ENCODE results near the gene PRRC2B.

The PRRC2B gene

DNA sequence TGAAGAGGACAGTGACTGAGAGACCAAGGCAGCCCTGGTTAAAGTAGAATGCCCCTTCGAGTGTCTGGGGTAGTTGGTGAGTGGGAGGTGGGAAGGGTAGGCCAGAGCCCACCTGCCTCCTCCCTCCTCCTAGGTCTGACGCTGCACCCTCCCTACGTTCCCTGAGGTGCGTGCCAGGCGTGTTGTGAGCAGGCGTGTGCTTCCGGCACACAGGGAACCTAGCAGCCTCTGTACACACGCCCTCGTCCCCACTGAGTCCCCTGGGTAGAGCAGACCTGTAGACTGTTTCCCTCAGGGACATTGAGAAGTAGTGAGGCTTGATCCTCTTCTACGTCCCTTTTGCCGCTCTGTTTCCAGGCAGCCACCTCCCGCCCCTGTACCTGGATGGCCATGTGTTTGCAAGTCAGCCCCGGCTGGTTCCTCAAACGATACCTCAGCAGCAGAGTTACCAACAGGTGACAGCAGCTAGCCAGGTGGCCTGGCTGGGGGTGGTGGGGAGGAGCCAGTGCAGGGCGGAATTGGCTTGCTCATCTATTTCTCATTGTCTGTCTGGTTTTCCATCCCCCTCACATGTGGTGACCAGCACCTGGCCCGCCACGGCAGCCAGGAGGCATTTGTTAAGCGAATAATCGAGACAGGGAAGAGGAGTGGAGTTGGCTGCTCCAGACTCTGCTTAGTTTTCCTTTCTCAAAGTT, 92.0 kb downstream of the PRRC2B start:
- H2AFZ ChIP-seq (ENCODE audit: low read depth, low read length): no peak overlapping the region
- no peaks in the 10 kb centered on the region for H3K9me3 ChIP-seq (ENCODE audit: insufficient read depth, low read length)
- peaks cover 78% of the 10 kb centered on the region for H3K36me3 ChIP-seq (replicated peaks; ENCODE audit: low read depth, low read length)
- H3K4me2 ChIP-seq (ENCODE audit: low read length): no peak overlapping the region
- H3K4me3 ChIP-seq (ENCODE audit: low read length): no peak overlapping the region
- H3K79me2 ChIP-seq (ENCODE audit: low read length): no peaks in the 10 kb centered on the region; the same call in 1 of the 2 replicates
- H3K27me3 ChIP-seq (ENCODE audit: low read depth, low read length): no peaks in the 10 kb centered on the region
- H3K4me1 ChIP-seq (ENCODE audit: low read length): no peaks in the 10 kb centered on the region
- TF ChIP-seq, protein P1, sequence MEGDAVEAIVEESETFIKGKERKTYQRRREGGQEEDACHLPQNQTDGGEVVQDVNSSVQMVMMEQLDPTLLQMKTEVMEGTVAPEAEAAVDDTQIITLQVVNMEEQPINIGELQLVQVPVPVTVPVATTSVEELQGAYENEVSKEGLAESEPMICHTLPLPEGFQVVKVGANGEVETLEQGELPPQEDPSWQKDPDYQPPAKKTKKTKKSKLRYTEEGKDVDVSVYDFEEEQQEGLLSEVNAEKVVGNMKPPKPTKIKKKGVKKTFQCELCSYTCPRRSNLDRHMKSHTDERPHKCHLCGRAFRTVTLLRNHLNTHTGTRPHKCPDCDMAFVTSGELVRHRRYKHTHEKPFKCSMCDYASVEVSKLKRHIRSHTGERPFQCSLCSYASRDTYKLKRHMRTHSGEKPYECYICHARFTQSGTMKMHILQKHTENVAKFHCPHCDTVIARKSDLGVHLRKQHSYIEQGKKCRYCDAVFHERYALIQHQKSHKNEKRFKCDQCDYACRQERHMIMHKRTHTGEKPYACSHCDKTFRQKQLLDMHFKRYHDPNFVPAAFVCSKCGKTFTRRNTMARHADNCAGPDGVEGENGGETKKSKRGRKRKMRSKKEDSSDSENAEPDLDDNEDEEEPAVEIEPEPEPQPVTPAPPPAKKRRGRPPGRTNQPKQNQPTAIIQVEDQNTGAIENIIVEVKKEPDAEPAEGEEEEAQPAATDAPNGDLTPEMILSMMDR (IDR thresholded peaks at IDR 0.05; ENCODE audit: low read depth, low read length): no peak
- no peak for TF ChIP-seq EZH2phosphoT487 (IDR thresholded peaks at IDR 0.05; ENCODE audit: low read depth)
- H4K20me1 ChIP-seq (ENCODE audit: insufficient read depth, low read length): no peaks in the 10 kb centered on the region
- H3K27ac ChIP-seq (ENCODE audit: low read length): no peak overlapping the region
- H3K9ac ChIP-seq (ENCODE audit: low read length): no peak overlapping the region

DNA sequence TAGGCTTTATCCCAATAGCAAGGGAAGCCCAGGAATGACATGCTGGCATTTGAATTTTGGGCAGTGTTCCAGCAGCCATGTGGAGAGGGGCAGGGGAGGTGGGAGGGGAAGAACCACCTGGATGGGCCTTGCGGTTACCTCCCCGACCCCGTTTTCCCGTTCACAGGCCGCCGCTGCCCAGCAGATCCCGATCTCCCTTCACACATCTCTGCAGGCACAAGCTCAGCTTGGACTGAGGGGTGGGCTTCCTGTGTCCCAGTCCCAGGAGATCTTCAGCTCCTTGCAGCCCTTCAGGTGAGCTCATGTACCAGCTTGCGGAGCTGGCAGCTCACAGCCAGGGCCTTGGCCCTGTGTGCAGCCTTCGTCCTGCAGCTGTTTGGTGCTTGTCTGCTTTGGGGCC, 93.1 kb downstream of the PRRC2B start:
- TF ChIP-seq EZH2phosphoT487 (IDR thresholded peaks at IDR 0.05; ENCODE audit: low read depth): no peak
- TF ChIP-seq, protein P1 (IDR thresholded peaks at IDR 0.05; ENCODE audit: low read depth, low read length): no peak
- Histone ChIP-seq H3K9me3 (ENCODE audit: insufficient read depth, low read length) (no peaks in the 10 kb centered on the region), H3K79me2 (ENCODE audit: low read length) (no peaks in the 10 kb centered on the region; the same call in 1 of the 2 replicates), H2AFZ (ENCODE audit: low read depth, low read length) (no peak overlapping the region), H3K4me2 (ENCODE audit: low read length) (no peak overlapping the region), H3K4me3 (ENCODE audit: low read length) (no peak overlapping the region), H4K20me1 (ENCODE audit: insufficient read depth, low read length) (no peaks in the 10 kb centered on the region), H3K9ac (ENCODE audit: low read length) (no peak overlapping the region), H3K27ac (ENCODE audit: low read length) (no peak overlapping the region), H3K27me3 (ENCODE audit: low read depth, low read length) (no peaks in the 10 kb centered on the region), H3K4me1 (ENCODE audit: low read length) (no peaks in the 10 kb centered on the region), H3K36me3 (replicated peaks; ENCODE audit: low read depth, low read length) (peaks cover 88% of the 10 kb centered on the region)

DNA sequence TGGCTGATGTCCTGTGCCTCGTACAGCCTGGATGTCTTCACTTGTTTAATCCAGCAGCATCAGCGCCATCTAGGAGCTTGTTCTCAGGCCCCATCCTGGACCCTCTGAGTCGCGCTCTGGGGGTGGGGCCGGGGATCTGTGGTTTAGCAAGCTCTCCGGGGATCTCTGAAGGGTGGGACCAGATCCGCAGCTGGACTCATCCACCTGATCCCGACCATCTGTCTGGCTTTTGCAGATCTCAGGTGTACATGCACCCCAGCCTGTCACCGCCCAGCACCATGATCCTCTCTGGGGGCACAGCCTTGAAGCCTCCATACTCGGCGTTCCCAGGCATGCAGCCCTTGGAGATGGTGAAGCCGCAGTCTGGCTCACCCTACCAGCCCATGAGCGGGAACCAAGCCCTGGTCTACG, 93.7 kb downstream of the PRRC2B start:
- TF ChIP-seq EZH2phosphoT487 (IDR thresholded peaks at IDR 0.05; ENCODE audit: low read depth): no peak
- TF ChIP-seq, protein P1 (IDR thresholded peaks at IDR 0.05; ENCODE audit: low read depth, low read length): no peak
- no peak overlapping the region for H3K9ac ChIP-seq (ENCODE audit: low read length)
- no peak overlapping the region for H3K4me2 ChIP-seq (ENCODE audit: low read length)
- no peaks in the 10 kb centered on the region for H3K4me1 ChIP-seq (ENCODE audit: low read length)
- no peaks in the 10 kb centered on the region for H3K27me3 ChIP-seq (ENCODE audit: low read depth, low read length)
- H3K9me3 ChIP-seq (ENCODE audit: insufficient read depth, low read length): no peaks in the 10 kb centered on the region
- H4K20me1 ChIP-seq (ENCODE audit: insufficient read depth, low read length): no peaks in the 10 kb centered on the region
- peaks cover 86% of the 10 kb centered on the region for H3K36me3 ChIP-seq (replicated peaks; ENCODE audit: low read depth, low read length)
- no peak overlapping the region for H2AFZ ChIP-seq (ENCODE audit: low read depth, low read length)
- no peak overlapping the region for H3K27ac ChIP-seq (ENCODE audit: low read length)
- no peaks in the 10 kb centered on the region; the same call in 1 of the 2 replicates for H3K79me2 ChIP-seq (ENCODE audit: low read length)
- no peak overlapping the region for H3K4me3 ChIP-seq (ENCODE audit: low read length)

DNA sequence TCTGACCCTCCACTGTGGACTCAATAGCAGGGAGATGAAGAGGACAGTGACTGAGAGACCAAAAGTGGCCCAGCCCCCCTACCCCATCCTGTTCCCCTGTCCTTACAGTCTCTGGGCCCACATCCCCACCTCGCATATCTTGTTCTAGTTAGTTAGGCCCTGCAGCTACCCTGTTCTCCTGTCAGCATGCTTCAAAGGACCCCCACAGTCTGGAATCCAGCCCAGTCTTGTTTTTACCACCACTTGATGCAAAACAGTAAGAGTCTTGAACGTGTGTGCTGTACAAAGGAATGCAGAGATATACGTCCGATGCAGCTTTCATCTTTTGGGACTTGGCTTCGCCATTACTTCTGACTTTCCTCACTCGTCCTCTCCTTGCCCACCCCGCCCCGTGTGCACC, 96.6 kb downstream of the PRRC2B start:
- TF ChIP-seq, protein P1 (IDR thresholded peaks at IDR 0.05; ENCODE audit: low read depth, low read length): no peak
- no peak for TF ChIP-seq EZH2phosphoT487 (IDR thresholded peaks at IDR 0.05; ENCODE audit: low read depth)
- Histone ChIP-seq H3K4me3 (ENCODE audit: low read length) (no peak overlapping the region), H3K27ac (ENCODE audit: low read length) (no peak overlapping the region), H3K4me2 (ENCODE audit: low read length) (no peak overlapping the region), H4K20me1 (ENCODE audit: insufficient read depth, low read length) (no peaks in the 10 kb centered on the region), H3K27me3 (ENCODE audit: low read depth, low read length) (no peaks in the 10 kb centered on the region), H3K36me3 (replicated peaks; ENCODE audit: low read depth, low read length) (peaks cover 84% of the 10 kb centered on the region), H3K4me1 (ENCODE audit: low read length) (no peaks in the 10 kb centered on the region), H3K9me3 (ENCODE audit: insufficient read depth, low read length) (no peaks in the 10 kb centered on the region), H2AFZ (ENCODE audit: low read depth, low read length) (no peak overlapping the region), H3K79me2 (ENCODE audit: low read length) (no peaks in the 10 kb centered on the region; the same call in 1 of the 2 replicates), H3K9ac (ENCODE audit: low read length) (no peak overlapping the region)
